Neuronal stem cell (in vitro differentiated cells): ENCODE data around the gene KRTAP10-1.
A peak's percentile ranks its signal among the peaks of the same experiment; 100 is the strongest.

Source experiments
- DNase-seq: peaks from one replicate; pipeline ENCODE4 v3.0.0-alpha.2; 2013; ENCODE audit warnings: low spot score
- H2AFZ ChIP-seq: one replicate; pipeline ENCODE4 v1.6.1; 2013; ENCODE audit warnings: mild to moderate bottlenecking, low read length, inconsistent platforms
- H2AK5ac ChIP-seq: 2 replicates; pipeline ENCODE4 v1.6.1; 2013; ENCODE audit warnings: low read depth, mild to moderate bottlenecking, inconsistent platforms, low read length, moderate library complexity, mixed read lengths
- H2BK120ac ChIP-seq: 2 replicates; pipeline ENCODE4 v1.6.1; 2013; ENCODE audit warnings: low read depth, mild to moderate bottlenecking, inconsistent platforms, low read length, moderate library complexity, mixed read lengths
- H2BK12ac ChIP-seq: one replicate; pipeline ENCODE4 v1.6.1; 2013; ENCODE audit warnings: low read length, inconsistent platforms
- H2BK15ac ChIP-seq: 2 replicates; pipeline ENCODE4 v1.6.1; 2013; ENCODE audit warnings: mild to moderate bottlenecking, low read length, inconsistent platforms, mixed read lengths
- H2BK5ac ChIP-seq: one replicate; pipeline ENCODE4 v1.6.1; 2013; ENCODE audit warnings: inconsistent platforms, mild to moderate bottlenecking, low read length, moderate library complexity
- H3K14ac ChIP-seq: one replicate; pipeline ENCODE4 v1.6.1; 2013; ENCODE audit warnings: low read length, inconsistent platforms
- H3K18ac ChIP-seq: 2 replicates; pipeline ENCODE4 v1.6.1; 2013; ENCODE audit warnings: low read length, inconsistent platforms
- H3K23ac ChIP-seq: 2 replicates; pipeline ENCODE4 v1.6.1; 2013; ENCODE audit warnings: low read depth, mild to moderate bottlenecking, mixed read lengths, low read length, inconsistent platforms; ENCODE audit not compliant: poor library complexity
- H3K27ac ChIP-seq: replicated peaks from 3 replicates; pipeline ENCODE4 v1.5.1; 2013; ENCODE audit warnings: low read length, inconsistent platforms
- H3K27me3 ChIP-seq, 3 experiments: 2 replicates each; pipeline ENCODE4 v1.6.1; 2013; ENCODE audit warnings: low read length in 3 of 3, mild to moderate bottlenecking in 2 of 3, inconsistent platforms in 1 of 3, low read depth in 1 of 3, mixed read lengths in 1 of 3, moderate library complexity in 1 of 3; ENCODE audit not compliant: control insufficient read depth in 3 of 3, insufficient read depth in 3 of 3
- H3K36me3 ChIP-seq, 2 donors: replicated peaks in 1 of 2; 2 replicates each; pipeline ENCODE4 v1.6.1; 2013; ENCODE audit warnings: low read length in 2 of 2; ENCODE audit not compliant: control insufficient read depth in 2 of 2, insufficient read depth in 2 of 2
- H3K4ac ChIP-seq: 2 replicates; pipeline ENCODE4 v1.6.1; 2013; ENCODE audit warnings: inconsistent platforms, mild to moderate bottlenecking, low read length, moderate library complexity
- H3K4me1 ChIP-seq, 2 donors: 1 replicate in 1 of 2; 2 replicates in 1 of 2; pipeline ENCODE4 v1.6.1; 2013; ENCODE audit warnings: low read length in 2 of 2, low read depth in 1 of 2; ENCODE audit not compliant: control insufficient read depth in 2 of 2, insufficient read depth in 1 of 2
- H3K4me2 ChIP-seq: one replicate; pipeline ENCODE4 v1.6.1; 2013; ENCODE audit warnings: mild to moderate bottlenecking, low read length, inconsistent platforms; ENCODE audit not compliant: insufficient read depth, poor library complexity, severe bottlenecking
- H3K4me3 ChIP-seq, 2 donors: 2 replicates each; pipeline ENCODE4 v1.5.1; 2013; ENCODE audit warnings: low read length in 2 of 2, mild to moderate bottlenecking in 2 of 2, inconsistent platforms in 1 of 2, moderate library complexity in 1 of 2
- H3K79me1 ChIP-seq: one replicate; pipeline ENCODE4 v1.6.1; 2013; ENCODE audit warnings: low read depth, mild to moderate bottlenecking, inconsistent platforms, low read length, moderate library complexity
- H3K9ac ChIP-seq: one replicate; pipeline ENCODE4 v1.6.1; 2013; ENCODE audit warnings: mild to moderate bottlenecking, low read depth, low read length, inconsistent platforms; ENCODE audit not compliant: poor library complexity
- H3K9me3 ChIP-seq, 2 donors: replicated peaks in 1 of 2; 2 replicates each; pipeline versions ENCODE3 to v1.6.1; 2013; ENCODE audit warnings: low read length in 2 of 2, mild to moderate bottlenecking in 2 of 2, inconsistent platforms in 1 of 2, low read depth in 1 of 2, mixed read lengths in 1 of 2, moderate library complexity in 1 of 2; ENCODE audit not compliant: control insufficient read depth in 2 of 2, insufficient read depth in 1 of 2
- H4K8ac ChIP-seq: one replicate; pipeline ENCODE4 v1.6.1; 2013; ENCODE audit warnings: low read depth, mild to moderate bottlenecking, inconsistent platforms, low read length, moderate library complexity
- H4K91ac ChIP-seq: one replicate; pipeline ENCODE4 v1.6.1; 2013; ENCODE audit warnings: low read length, low read depth, mild to moderate bottlenecking, inconsistent platforms; ENCODE audit not compliant: poor library complexity
- WGBS, 2 donors: extraction: QIAGEN DNeasy Blood & Tissue Kit; methylation state at CpG; one replicate each; pipeline ENCODE4 v1.1.7; 2013; ENCODE audit warnings: missing lambda C conversion rate in 2 of 2, mixed read lengths in 1 of 2; ENCODE audit not compliant: insufficient read length in 2 of 2, insufficient replicate concordance in 1 of 2; ENCODE audit errors: extremely low coverage in 2 of 2; 5-methylcytosine and 5-hydroxymethylcytosine counted together

The KRTAP10-1 gene

DNA sequence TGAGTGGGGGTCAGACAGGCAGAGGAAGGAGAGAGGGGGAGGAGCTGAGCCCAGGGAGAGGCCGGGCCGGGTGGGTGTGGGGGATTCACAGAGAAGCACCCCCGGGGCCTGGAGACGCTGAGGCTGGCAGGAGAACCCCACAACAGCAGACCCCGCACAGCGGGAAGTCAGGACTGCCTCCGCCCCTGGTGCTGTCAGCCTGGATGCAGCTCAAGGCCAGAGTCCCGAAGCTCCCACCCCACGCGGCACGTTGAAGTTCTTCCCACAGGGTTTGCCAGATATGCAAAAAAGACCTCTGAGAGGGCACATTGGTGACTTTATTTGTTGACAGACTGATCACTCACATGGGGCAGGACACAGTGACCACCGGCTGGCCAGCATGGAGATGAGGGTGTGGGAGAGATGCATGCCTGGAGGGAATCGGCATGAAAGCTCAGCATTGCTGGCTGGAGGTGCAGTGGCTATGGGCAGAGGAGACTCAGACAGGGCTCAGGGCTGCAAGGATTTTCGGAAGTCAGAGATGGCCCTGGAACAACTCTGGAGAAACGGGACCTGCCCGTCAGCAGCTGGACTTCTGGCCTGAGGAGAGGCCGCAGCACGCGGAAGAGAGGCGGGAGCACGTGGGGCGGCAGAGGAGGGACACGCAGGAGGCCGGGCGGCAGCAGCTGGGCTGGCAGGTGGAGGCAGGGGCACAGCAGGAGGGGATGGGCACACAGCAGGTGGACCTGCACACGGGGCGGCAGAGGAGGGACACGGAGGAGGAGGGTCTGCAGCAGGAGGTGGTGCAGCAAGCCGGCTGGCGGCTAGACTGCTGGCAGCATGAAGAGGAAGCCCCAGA, 17.7 kb upstream of the KRTAP10-1 start:
- no peaks in the 10 kb centered on the region for H3K27me3 ChIP-seq
- no peak overlapping the region for H3K4me3 ChIP-seq
- H4K91ac ChIP-seq: no peak overlapping the region
- peak overlapping the region; percentile 54 for H2BK120ac ChIP-seq
- peak overlapping the region; percentile 92 for H3K14ac ChIP-seq
- no peak overlapping the region for H2AFZ ChIP-seq
- no peak overlapping the region for H3K4me2 ChIP-seq
- no peaks in the 10 kb centered on the region for H3K36me3 ChIP-seq
- no peak overlapping the region for H2BK5ac ChIP-seq
- peak overlapping the region; percentile 79 for H4K8ac ChIP-seq
- peak overlapping the region; percentile 90 for H3K18ac ChIP-seq
- no peak overlapping the region for H3K27ac ChIP-seq
- H2BK15ac ChIP-seq: peak overlapping the region; percentile 6
- peak overlapping the region; percentile 68 for H3K4ac ChIP-seq
- H3K79me1 ChIP-seq: no peaks in the 10 kb centered on the region
- H3K23ac ChIP-seq: no peak overlapping the region
- H3K9me3 ChIP-seq: no peaks in the 10 kb centered on the region
- peak overlapping the region; percentile 67 for H3K9ac ChIP-seq
- peaks cover 2 to 5% of the 10 kb centered on the region in 2 donors for H3K4me1 ChIP-seq
- no CpG with 5 or more reads among the region's 30 CpGs for WGBS, 2 donors
- DNase-seq: no peak
- H2BK12ac ChIP-seq: peak overlapping the region; percentile 88
- H2AK5ac ChIP-seq: peak overlapping the region; percentile 49

GRCh38 chr21:44556879-44557278, 16.9 kb upstream of the KRTAP10-1 start:
- no peak for DNase-seq

DNA sequence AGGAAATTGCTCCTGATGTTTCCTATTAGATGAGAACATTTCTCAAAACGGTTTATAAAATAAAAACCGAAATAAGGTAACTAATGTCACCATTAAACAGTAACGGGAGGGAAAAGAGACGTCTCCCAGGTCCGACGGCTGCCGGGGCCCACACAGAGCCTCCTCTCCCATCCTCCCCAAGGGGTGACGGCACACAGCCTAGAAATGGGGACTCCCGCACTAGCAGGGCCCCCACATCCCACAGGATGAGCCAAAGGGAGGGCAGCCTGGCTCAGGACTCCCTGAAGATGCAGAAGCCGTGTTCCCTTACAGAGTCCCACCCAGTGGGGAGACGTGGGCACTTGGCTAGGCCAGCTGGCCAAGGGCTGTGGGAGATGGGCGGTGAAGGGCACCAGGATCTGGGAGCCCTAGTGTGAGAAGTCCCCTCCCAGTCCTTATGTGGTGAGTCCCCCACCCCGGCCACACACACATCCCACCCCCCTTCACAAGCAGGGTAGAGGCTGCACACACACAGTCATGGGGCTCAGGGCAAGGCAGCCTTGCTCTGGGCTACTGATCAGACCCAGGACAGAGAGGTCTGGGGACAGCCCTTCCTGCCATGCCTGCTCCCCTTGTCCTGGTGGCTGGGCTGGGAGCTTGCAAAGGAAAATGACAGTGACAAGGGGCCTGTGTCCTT, 15.3 kb upstream of the KRTAP10-1 start:
- no peaks in the 10 kb centered on the region for H3K9me3 ChIP-seq
- no peak overlapping the region for H3K27ac ChIP-seq
- no peaks in the 10 kb centered on the region for H3K79me1 ChIP-seq
- H3K9ac ChIP-seq: no peak overlapping the region
- H3K36me3 ChIP-seq: no peaks in the 10 kb centered on the region
- H3K27me3 ChIP-seq: no peaks in the 10 kb centered on the region
- no peak overlapping the region for H4K8ac ChIP-seq
- H3K4me1 ChIP-seq: peaks cover 12 to 14% of the 10 kb centered on the region in 2 donors
- peak overlapping the region; percentile 88 for H2AK5ac ChIP-seq
- no peak overlapping the region for H4K91ac ChIP-seq
- no peak overlapping the region for H2BK12ac ChIP-seq
- H3K14ac ChIP-seq: no peak overlapping the region
- DNase-seq: no peak
- H2BK120ac ChIP-seq: no peak overlapping the region
- peak overlapping the region; percentile 75 for H3K18ac ChIP-seq
- no peak overlapping the region for H3K23ac ChIP-seq
- H2BK15ac ChIP-seq: peak overlapping the region; percentile 35
- no peak overlapping the region for H3K4ac ChIP-seq
- no peak overlapping the region for H3K4me3 ChIP-seq
- H3K4me2 ChIP-seq: no peak overlapping the region
- no CpG with 5 or more reads among the region's 13 CpGs for WGBS, 2 donors
- no peak overlapping the region for H2AFZ ChIP-seq
- H2BK5ac ChIP-seq: no peak overlapping the region

More at GRCh38 chr21:44556879-44557278, 16.9 kb upstream of the KRTAP10-1 start:
- Histone ChIP-seq H3K4me2 (no peak overlapping the region), H3K27me3 (no peaks in the 10 kb centered on the region), H3K9me3 (no peaks in the 10 kb centered on the region), H3K23ac (no peak overlapping the region), H3K36me3 (no peaks in the 10 kb centered on the region), H2AK5ac (no peak overlapping the region), H2BK120ac (no peak overlapping the region), H3K4me1 (peaks cover 4 to 5% of the 10 kb centered on the region in 2 donors), H3K4me3 (no peak overlapping the region), H3K27ac (no peak overlapping the region), H4K91ac (no peak overlapping the region), H2AFZ (no peak overlapping the region), H3K79me1 (no peaks in the 10 kb centered on the region), H3K4ac (no peak overlapping the region), H2BK12ac (no peak overlapping the region), H3K18ac (no peak overlapping the region), H2BK5ac (no peak overlapping the region), H3K9ac (no peak overlapping the region), H2BK15ac (no peak overlapping the region), H3K14ac (no peak overlapping the region), H4K8ac (no peak overlapping the region)
- no CpG with 5 or more reads among the region's 9 CpGs for WGBS, 2 donors

DNA sequence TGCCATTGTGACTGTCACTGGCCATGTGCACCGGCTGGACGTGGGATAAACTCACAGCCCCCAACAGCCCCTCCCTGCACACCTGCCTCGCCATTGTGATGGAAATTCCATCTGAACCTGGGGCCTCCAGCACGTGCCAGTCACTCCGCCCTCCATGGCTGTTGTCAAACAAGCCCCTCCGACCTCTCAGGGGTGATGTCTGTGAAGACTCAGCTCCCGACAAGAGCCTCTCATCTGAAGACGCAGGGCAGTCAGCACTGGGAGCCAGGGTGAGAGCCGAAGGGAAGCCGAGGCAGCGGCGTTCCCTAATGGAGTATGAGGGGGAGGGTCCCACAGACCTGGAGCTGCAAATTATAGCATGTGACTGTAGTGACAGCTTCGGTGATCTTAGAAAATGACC, 12.7 kb upstream of the KRTAP10-1 start:
- H3K23ac ChIP-seq: no peak overlapping the region
- no peaks in the 10 kb centered on the region for H3K79me1 ChIP-seq
- no peak overlapping the region for H3K4me3 ChIP-seq
- H2AFZ ChIP-seq: no peak overlapping the region
- peak overlapping the region; percentile 95 for H2AK5ac ChIP-seq
- no peaks in the 10 kb centered on the region for H3K27me3 ChIP-seq
- H2BK12ac ChIP-seq: peak overlapping the region; percentile 51
- WGBS, 2 donors: no CpG with 5 or more reads among the region's 13 CpGs
- H3K14ac ChIP-seq: no peak overlapping the region
- no peaks in the 10 kb centered on the region for H3K9me3 ChIP-seq
- no peak overlapping the region for H4K8ac ChIP-seq
- H3K9ac ChIP-seq: no peak overlapping the region
- peak overlapping the region; percentile 27 for H2BK5ac ChIP-seq
- no peak overlapping the region for H3K18ac ChIP-seq
- H3K36me3 ChIP-seq: no peaks in the 10 kb centered on the region
- no peak overlapping the region for H3K4ac ChIP-seq
- peak overlapping the region; percentile 5 for H2BK15ac ChIP-seq
- H3K4me1 ChIP-seq: peaks cover 23 to 25% of the 10 kb centered on the region in 2 donors
- no peak overlapping the region for H4K91ac ChIP-seq
- DNase-seq: no peak
- no peak overlapping the region for H2BK120ac ChIP-seq
- no peak overlapping the region for H3K27ac ChIP-seq
- H3K4me2 ChIP-seq: no peak overlapping the region
